SK-N-SH treated with all-trans-retinoic acid at 6 μM for 48 hours (cell line): ENCODE results near the gene TUBB1.

Experiments used
- ATAC-seq: fragments of 200-7000 bp; cut with Tn5 transposase; 3 replicates; pipeline ENCODE4 v1.9.1; 2020; ENCODE audit warnings: mild to moderate bottlenecking, moderate library complexity
- ARNTL ChIP-seq: fragments of 450-650 bp; formaldehyde crosslinking; IDR thresholded peaks from 2 replicates; pipeline ENCODE4 v1.5.0; 2020; ENCODE audit warnings: low read depth, mild to moderate bottlenecking, moderate library complexity, borderline replicate concordance
- BACH2 ChIP-seq: fragments of 250-450 bp; sonication (Bioruptor Pico); IDR thresholded peaks from 2 replicates; pipeline ENCODE4 v1.9.0; 2021; ENCODE audit warnings: mild to moderate bottlenecking, borderline replicate concordance
- CREB5 ChIP-seq: fragments of 250-450 bp; sonication (Bioruptor Pico); IDR thresholded peaks from 2 replicates; pipeline ENCODE4 v1.5.1; 2020; ENCODE audit warnings: low read depth, mild to moderate bottlenecking, moderate library complexity
- CSDC2 ChIP-seq: fragments of 250-450 bp; sonication (Bioruptor Pico); IDR thresholded peaks from 2 replicates; pipeline ENCODE4 v1.5.0; 2020; ENCODE audit warnings: mild to moderate bottlenecking, moderate library complexity
- CSRNP3 ChIP-seq: fragments of 250-450 bp; sonication (Bioruptor Pico); IDR thresholded peaks from 2 replicates; pipeline ENCODE4 v1.5.1; 2021; ENCODE audit warnings: mild to moderate bottlenecking, moderate library complexity
- ESRRG ChIP-seq: fragments of 250-450 bp; sonication (Bioruptor Pico); IDR thresholded peaks from 2 replicates; pipeline ENCODE4 v1.6.1; 2021; ENCODE audit warnings: mild to moderate bottlenecking
- GLIS3 ChIP-seq: fragments of 250-450 bp; sonication (Bioruptor Pico); IDR thresholded peaks from 2 replicates; pipeline ENCODE4 v1.5.0; 2020; ENCODE audit warnings: mild to moderate bottlenecking, moderate library complexity
- ISL1 ChIP-seq: fragments of 250-450 bp; sonication (Bioruptor Pico); IDR thresholded peaks from 2 replicates; pipeline ENCODE4 v2.1.2; 2022; ENCODE audit warnings: mild to moderate bottlenecking, moderate library complexity
- OSR1 ChIP-seq: fragments of 250-450 bp; sonication (Bioruptor Pico); IDR thresholded peaks from 2 replicates; pipeline ENCODE4 v1.8.0; 2022; ENCODE audit warnings: moderate library complexity, mild to moderate bottlenecking, inconsistent platforms
- PATZ1 ChIP-seq: fragments of 250-450 bp; sonication (Bioruptor Pico); IDR thresholded peaks from 2 replicates; pipeline ENCODE4 v1.8.0; 2020; ENCODE audit warnings: mild to moderate bottlenecking, moderate library complexity, borderline replicate concordance
- POU6F1 ChIP-seq: fragments of 250-450 bp; sonication (Bioruptor Pico); IDR thresholded peaks from 2 replicates; pipeline ENCODE4 v1.8.0; 2021; ENCODE audit warnings: low read depth, mild to moderate bottlenecking, moderate library complexity, borderline replicate concordance
- PPARA ChIP-seq: fragments of 250-450 bp; sonication (Bioruptor Pico); IDR thresholded peaks from 2 replicates; pipeline ENCODE4 v1.5.0; 2020; ENCODE audit warnings: mild to moderate bottlenecking, borderline replicate concordance
- SNAI2 ChIP-seq: fragments of 250-450 bp; sonication (Bioruptor Pico); IDR thresholded peaks from 2 replicates; pipeline ENCODE4 v1.5.0; 2020; ENCODE audit warnings: mild to moderate bottlenecking, moderate library complexity
- TCF4 ChIP-seq: fragments of 250-450 bp; sonication (Bioruptor Pico); IDR thresholded peaks from 2 replicates; pipeline ENCODE4 v1.8.0; 2021; ENCODE audit warnings: mild to moderate bottlenecking, moderate library complexity, borderline replicate concordance
- TSHZ2 ChIP-seq: fragments of 250-450 bp; sonication (Bioruptor Pico); IDR thresholded peaks from 2 replicates; pipeline ENCODE4 v1.5.0; 2020; ENCODE audit warnings: mild to moderate bottlenecking, moderate library complexity
- ZFP3 ChIP-seq: fragments of 250-450 bp; sonication (Bioruptor Pico); IDR thresholded peaks from 2 replicates; pipeline ENCODE4 v1.5.0; 2020; ENCODE audit warnings: mild to moderate bottlenecking, moderate library complexity
- ZFP30 ChIP-seq: fragments of 450-650 bp; formaldehyde crosslinking; IDR thresholded peaks from 2 replicates; pipeline ENCODE4 v1.5.0; 2022; ENCODE audit warnings: mild to moderate bottlenecking, moderate library complexity
- ZNF565 ChIP-seq: fragments of 450-650 bp; formaldehyde crosslinking; conservative IDR thresholded peaks from 2 replicates; pipeline ENCODE4 v1.5.0; 2020; ENCODE audit warnings: low read depth, mild to moderate bottlenecking, moderate library complexity
- ZNF70 ChIP-seq: fragments of 450-650 bp; formaldehyde crosslinking; IDR thresholded peaks from 2 replicates; pipeline ENCODE4 v1.5.0; 2020; ENCODE audit warnings: mild to moderate bottlenecking, moderate library complexity
- ZNF8 ChIP-seq: fragments of 450-650 bp; formaldehyde crosslinking; IDR thresholded peaks from 2 replicates; pipeline ENCODE4 v1.5.0; 2020; ENCODE audit warnings: mild to moderate bottlenecking, moderate library complexity

Gene TUBB1

GRCh38 chr20:59033616-59034165 lies 14.5 kb downstream of the TUBB1 start:
- no peak for ATAC-seq
- no peak for TF ChIP-seq TSHZ2 (CRISPR knock-in tag)
- TF ChIP-seq PATZ1 (CRISPR knock-in tag): no peak
- no peak for TF ChIP-seq CREB5
- no peak for TF ChIP-seq SNAI2 (CRISPR knock-in tag)
- no peak for TF ChIP-seq ZNF70 (CRISPR knock-in tag)
- TF ChIP-seq POU6F1 (CRISPR knock-in tag): no peak
- TF ChIP-seq ISL1 (CRISPR knock-in tag): no peak

GRCh38 chr20:59035381-59035780 lies 16.2 kb downstream of the TUBB1 start:
- ATAC-seq: no peak

More at GRCh38 chr20:59035381-59035780, 16.2 kb downstream of the TUBB1 start:
- TF ChIP-seq TCF4 (CRISPR knock-in tag): no peak
- no peak for TF ChIP-seq ZFP30 (CRISPR knock-in tag)
- no peak for TF ChIP-seq ZNF8 (CRISPR knock-in tag)
- no peak for TF ChIP-seq ARNTL
- TF ChIP-seq SNAI2 (CRISPR knock-in tag): no peak
- TF ChIP-seq TSHZ2 (CRISPR knock-in tag): no peak
- TF ChIP-seq OSR1 (CRISPR knock-in tag): no peak
- TF ChIP-seq ESRRG (CRISPR knock-in tag): no peak
- no peak for TF ChIP-seq ZFP3 (CRISPR knock-in tag)
- no peak for TF ChIP-seq PPARA (CRISPR knock-in tag)
- no peak for TF ChIP-seq CSRNP3
- TF ChIP-seq GLIS3 (CRISPR knock-in tag): no peak
- no peak for TF ChIP-seq CSDC2 (CRISPR knock-in tag)
- no peak for TF ChIP-seq ZNF70 (CRISPR knock-in tag)
- no peak for TF ChIP-seq PATZ1 (CRISPR knock-in tag)
- TF ChIP-seq BACH2 (CRISPR knock-in tag): no peak
- TF ChIP-seq ISL1 (CRISPR knock-in tag): no peak
- TF ChIP-seq ZNF565 (CRISPR knock-in tag): no peak
- TF ChIP-seq CREB5: no peak
